ENCODE results near the gene NADSYN1.
A peak's percentile ranks its signal among the peaks of the same experiment; 100 is the strongest.
"Not testable (repeated sequence)": the region's sequence is repeated elsewhere in the genome, so short reads cannot be mapped to it uniquely, and the experiment has no call there.

NADSYN1 gene

GRCh38 chr11:71527576-71528210, 74.7 kb downstream of the NADSYN1 start:
- DNase-seq: no peak

GRCh38 chr11:71530602-71531001, 77.6 kb downstream of the NADSYN1 start:
- peak; percentile 5 for DNase-seq

GRCh38 chr11:71532036-71532610, 79.1 kb downstream of the NADSYN1 start:
- DNase-seq: no peak

- DNase-seq: not testable (repeated sequence)
These were observed 82.0 kb downstream of the NADSYN1 start for GRCh38 chr11:71534711-71535608.

- no peak for DNase-seq
These were observed 82.8 kb downstream of the NADSYN1 start for GRCh38 chr11:71535825-71536224.

- DNase-seq: no peak
These were observed 84.5 kb downstream of the NADSYN1 start for GRCh38 chr11:71537537-71537936.

- not testable (repeated sequence) for DNase-seq
These were observed 85.1 kb downstream of the NADSYN1 start, which contains the start of gene KRTAP5-8 for GRCh38 chr11:71537977-71538665. Gene KRTAP5-8 (plus strand): TSS chr11:71538025. CDS start chr11:71538056, 31 bp downstream.

- no peak for DNase-seq
These were observed 85.6 kb downstream of the NADSYN1 start for GRCh38 chr11:71538666-71538990.

- DNase-seq: no peak
These were observed 86.0 kb downstream of the NADSYN1 start for GRCh38 chr11:71539017-71539416.

GRCh38 chr11:71539971-71540370, 87.0 kb downstream of the NADSYN1 start:
- not testable (repeated sequence) for DNase-seq

- DNase-seq: not testable (repeated sequence)
These were observed 87.7 kb downstream of the NADSYN1 start for GRCh38 chr11:71540521-71541304.

- DNase-seq: no peak
These were observed 89.4 kb downstream of the NADSYN1 start for GRCh38 chr11:71542382-71542781.

GRCh38 chr11:71542879-71543777, 90.1 kb downstream of the NADSYN1 start:
- DNase-seq: no peak

- no peak for DNase-seq
These were observed 90.9 kb downstream of the NADSYN1 start for GRCh38 chr11:71543866-71544265.

GRCh38 chr11:71544525-71545214, 91.7 kb downstream of the NADSYN1 start:
- no peak for DNase-seq

GRCh38 chr11:71545405-71545966, 92.5 kb downstream of the NADSYN1 start:
- DNase-seq: no peak

- DNase-seq: no peak
These were observed 95.1 kb downstream of the NADSYN1 start, which contains the start of gene KRTAP5-9 for GRCh38 chr11:71548120-71548519. Gene KRTAP5-9 (plus strand): TSS chr11:71548420. CDS start chr11:71548658, 238 bp downstream.

- no peak for DNase-seq
These were observed 95.7 kb downstream of the NADSYN1 start for GRCh38 chr11:71548716-71549151.

All from RPMI8226 (cell line).